IMR-90 (cell line): ENCODE results near the gene RAB29. TPM values are rescaled to one million over a fixed set of nuclear protein-coding genes. Genes with fewer than 3 reads are reported as not detected.

Experiments used
- ATAC-seq: fragments of 200-7000 bp; cut with Tn5 transposase; 2 replicates; pipeline ENCODE4 v1.9.1; 2020; ENCODE audit warnings: low read depth, mild to moderate bottlenecking, moderate library complexity
- BruUV-seq: library from RNA; stranded (reverse); fragments of 400-500 nt; replicated peaks from 2 replicates; lab custom pipeline; 2021; lab: Mats Ljungman, UMichigan
- CTCF ChIA-PET: fragments of 300-600 bp; formaldehyde crosslinking; extraction: SDS; loops from one replicate; lab custom pipeline; 2021; ENCODE audit warnings: antibody characterized with exemption; lab: Yijun Ruan, JAX
- POLR2A ChIA-PET: fragments of 300-600 bp; sonication (Branson Sonifier 250); formaldehyde crosslinking; loops from one replicate; lab custom pipeline; 2022; ENCODE audit warnings: antibody characterized with exemption; ENCODE audit not compliant: unreplicated experiment; lab: Charles Lee
- DNase-seq: peaks from one replicate; pipeline ENCODE4 v3.0.0; 2013
- H2AFZ ChIP-seq: replicated peaks from 2 replicates; pipeline ENCODE3; 2013; ENCODE audit warnings: low read length, mild to moderate bottlenecking; ENCODE audit not compliant: poor library complexity
- H2AK5ac ChIP-seq: 2 replicates; pipeline ENCODE4 v1.6.1; 2013; ENCODE audit warnings: low read depth, low read length, inconsistent platforms
- H2AK9ac ChIP-seq: replicated peaks from 2 replicates; pipeline ENCODE3; 2013; ENCODE audit warnings: mild to moderate bottlenecking, low read depth, low read length, moderate library complexity; ENCODE audit not compliant: poor library complexity
- H2BK120ac ChIP-seq: 2 replicates; pipeline ENCODE4 v1.6.1; 2013; ENCODE audit warnings: low read depth, low read length, inconsistent platforms
- H2BK15ac ChIP-seq: 3 replicates; pipeline ENCODE4 v1.6.1; 2013; ENCODE audit warnings: low read depth, low read length, inconsistent platforms
- H2BK20ac ChIP-seq: 2 replicates; pipeline ENCODE4 v1.6.1; 2013; ENCODE audit warnings: low read depth, mild to moderate bottlenecking, inconsistent platforms, low read length, moderate library complexity
- H2BK5ac ChIP-seq: 2 replicates; pipeline ENCODE4 v1.6.1; 2013; ENCODE audit warnings: mild to moderate bottlenecking, low read depth, low read length, inconsistent platforms; ENCODE audit not compliant: poor library complexity, severe bottlenecking
- H3K14ac ChIP-seq: replicated peaks from 2 replicates; pipeline ENCODE4 v1.6.1; 2013; ENCODE audit warnings: low read depth, low read length, inconsistent platforms
- H3K18ac ChIP-seq: 2 replicates; pipeline ENCODE4 v1.6.1; 2013; ENCODE audit warnings: low read depth, low read length, control low read depth
- H3K23ac ChIP-seq: 2 replicates; pipeline ENCODE4 v1.6.1; 2013; ENCODE audit warnings: low read depth, low read length, inconsistent platforms
- H3K27ac ChIP-seq: 2 replicates; pipeline ENCODE4 v1.5.1; 2013; ENCODE audit warnings: mild to moderate bottlenecking, control low read depth, low read length; ENCODE audit not compliant: insufficient read depth
- H3K27me3 ChIP-seq: 2 replicates; pipeline ENCODE4 v1.6.1; 2013; ENCODE audit warnings: low read length; ENCODE audit not compliant: control insufficient read depth, insufficient read depth
- H3K36me3 ChIP-seq: 2 replicates; pipeline ENCODE4 v1.6.1; 2013; ENCODE audit warnings: low read length, mixed read lengths; ENCODE audit not compliant: control insufficient read depth, insufficient read depth
- H3K4ac ChIP-seq: 2 replicates; pipeline ENCODE4 v1.6.1; 2013; ENCODE audit warnings: low read depth, low read length, inconsistent platforms
- H3K4me1 ChIP-seq: 2 replicates; pipeline ENCODE4 v1.6.1; 2013; ENCODE audit warnings: low read length, mixed read lengths; ENCODE audit not compliant: control insufficient read depth, insufficient read depth
- H3K4me2 ChIP-seq: 2 replicates; pipeline ENCODE4 v1.6.1; 2013; ENCODE audit warnings: low read depth, mild to moderate bottlenecking, control low read depth, low read length, moderate library complexity
- H3K4me3 ChIP-seq: 2 replicates; pipeline ENCODE4 v1.5.1; 2013; ENCODE audit warnings: low read depth, mild to moderate bottlenecking, control low read depth, low read length, moderate library complexity; ENCODE audit not compliant: insufficient read depth
- H3K56ac ChIP-seq: 2 replicates; pipeline ENCODE4 v1.6.1; 2013; ENCODE audit warnings: low read length, inconsistent platforms; ENCODE audit not compliant: insufficient read depth; ENCODE audit errors: extremely low read depth
- H3K79me1 ChIP-seq, 2 experiments: 2 replicates each; pipeline ENCODE4 v1.6.1; 2013; ENCODE audit warnings: low read length in 2 of 2, inconsistent platforms in 1 of 2, low read depth in 1 of 2
- H3K9ac ChIP-seq: 2 replicates; pipeline ENCODE4 v1.6.1; 2013; ENCODE audit warnings: low read depth, low read length, control low read depth
- H3K9me1 ChIP-seq: 2 replicates; pipeline ENCODE4 v1.6.1; 2013; ENCODE audit warnings: low read length, inconsistent platforms; ENCODE audit not compliant: insufficient read depth
- H3K9me3 ChIP-seq: 2 replicates; pipeline ENCODE4 v1.6.1; 2013; ENCODE audit warnings: low read length; ENCODE audit not compliant: control insufficient read depth, insufficient read depth
- H4K20me1 ChIP-seq: 2 replicates; pipeline ENCODE4 v1.6.1; 2013; ENCODE audit warnings: low read length, inconsistent platforms; ENCODE audit not compliant: insufficient read depth
- H4K5ac ChIP-seq: 2 replicates; pipeline ENCODE4 v1.6.1; 2013; ENCODE audit warnings: mild to moderate bottlenecking, low read depth, low read length, control low read depth
- H4K8ac ChIP-seq, 2 experiments: 2 replicates each; pipeline ENCODE4 v1.6.1; 2013; ENCODE audit warnings: low read depth in 2 of 2, low read length in 2 of 2, control low read depth in 1 of 2, inconsistent platforms in 1 of 2
- H4K91ac ChIP-seq: 2 replicates; pipeline ENCODE4 v1.6.1; 2013; ENCODE audit warnings: low read depth, low read length, inconsistent platforms; ENCODE audit not compliant: insufficient read depth
- MAFK ChIP-seq: IDR thresholded peaks from 2 replicates; pipeline ENCODE4 v1.6.1; 2012; ENCODE audit warnings: low read depth, low read length, improper control_type of control experiment
- RAD21 ChIP-seq: IDR thresholded peaks from 2 replicates; pipeline ENCODE4 v1.6.1; 2012; ENCODE audit warnings: low read length, improper control_type of control experiment
- WGBS, 2 experiments: methylation state at CpG; one replicate each; pipeline versions ENCODE4 v1.1.5 to v1.1.7; 2013; ENCODE audit warnings: missing lambda C conversion rate in 2 of 2; ENCODE audit not compliant: insufficient read length in 1 of 2; ENCODE audit errors: extremely low coverage in 2 of 2; 5-methylcytosine and 5-hydroxymethylcytosine counted together
- dilution Hi-C: fragments of 300-500 bp; cut with HindIII; formaldehyde crosslinking; loops from one replicate; pipeline ENCODE4 v1.14.3; 2018; ENCODE audit warnings: low sequenced_read_pairs; ENCODE audit not compliant: unreplicated experiment
- in situ Hi-C: fragments of 300-500 bp; cut with MboI; formaldehyde crosslinking; loops from 3 replicates; pipeline ENCODE4 v1.14.3; 2019; ENCODE audit warnings: low sequenced_read_pairs, inconsistent platforms, mixed read lengths
- intact Hi-C: fragments of 100-400 bp; cut with micrococcal nuclease; formaldehyde crosslinking; loops from 2 replicates; pipeline ENCODE4 v1.10.0; 2022
- polyA plus RNA-seq, 3 experiments: library from polyadenylated mRNA; depleted of rRNA; stranded (reverse); fragments of >200 nt; gene quantifications; 2 replicates each; pipeline ENCODE4 v1.2.3, GENCODE V29; 2012; ENCODE audit warnings: low replicate concordance in 1 of 3
- total RNA-seq: library from RNA; depleted of rRNA; stranded (reverse); fragments of >200 nt; gene quantifications from 2 replicates; pipeline ENCODE4 v1.2.3, GENCODE V29; 2012

Gene RAB29
- total and polyA plus RNA-seq, 2 of the 4 experiments (the other 2 are of a cell fraction): 5.7 to 7.3 TPM

- in situ Hi-C loops: no loop called here
- TF ChIP-seq RAD21 (no peak), MAFK (peak; percentile 49)
Observed at GRCh38 chr1:205809942-205810345, 34.7 kb upstream of the RAB29 start.

More at GRCh38 chr1:205809942-205810345, 34.7 kb upstream of the RAB29 start:
- no peak for ATAC-seq
- Histone ChIP-seq H3K56ac (no peak overlapping the region), H3K27me3 (no peaks in the 10 kb centered on the region), H3K79me1 (peaks cover 30 to 59% of the 10 kb centered on the region in 2 experiments), H2BK120ac (no peak overlapping the region), H3K18ac (no peak overlapping the region), H3K9me1 (peaks cover 16% of the 10 kb centered on the region; the same call in 1 of the 2 replicates), H3K4ac (no peak overlapping the region), H4K91ac (no peak overlapping the region), H3K23ac (no peak overlapping the region), H3K9ac (no peak overlapping the region), H2AK9ac (no peak overlapping the region), H2AFZ (no peak overlapping the region), H3K4me1 (peaks cover 6% of the 10 kb centered on the region; the same call in 1 of the 2 replicates), H3K14ac (no peak overlapping the region), H3K4me2 (no peak overlapping the region), H4K5ac (no peak overlapping the region), H3K27ac (no peak overlapping the region), H4K20me1 (0 out of 2 replicates have a peak, but pooled peaks cover 1% of the 10 kb centered on the region), H3K4me3 (no peak overlapping the region), H4K8ac (no peak overlapping the region), H3K9me3 (no peaks in the 10 kb centered on the region), H2BK20ac (no peak overlapping the region), H2AK5ac (no peak overlapping the region), H3K36me3 (peaks cover 24% of the 10 kb centered on the region), H2BK15ac (no peak overlapping the region), H2BK5ac (no peak overlapping the region)
- BruUV-seq: no TSS peak
- intact Hi-C loops: loop anchor here (5.0 kb wide), 1 partner anchor 82 kb away; no protein-coding TSS in a partner anchor
- CTCF ChIA-PET: interaction anchor here (0.5 to 1.1 kb wide), 4 partner anchors 97 to 279 kb away, joined by 3 to 6 read pairs (median 4); no protein-coding TSS in a partner anchor
- dilution Hi-C loops: no loop called here
- POLR2A ChIA-PET: no interaction called here
- no peak for DNase-seq
- 86% methylated on average over 8 of the region's 14 CpGs; no CpG with 5 or more reads in 1 of the 2 experiments for WGBS, 2 experiments
